T-cell (primary cell): ENCODE results near the gene CPN2. TPM values are rescaled to one million over a fixed set of nuclear protein-coding genes. Genes with fewer than 3 reads are reported as not detected.

ENCODE experiments used
- ATAC-seq, 4 experiments: fragments of 200-7000 bp in 3 of 4; fragments of 150-1000 bp in 1 of 4; cut with Tn5 transposase; replicated peaks in 1 of 4; 1 replicate in 3 of 4; 2 replicates in 1 of 4; pipeline ENCODE4 v1.10.0; 2021; ENCODE audit warnings: moderate library complexity in 3 of 4, mild to moderate bottlenecking in 2 of 4, moderate number of reproducible peaks in 1 of 4
- CTCF ChIA-PET, 2 donors: fragments of 300-600 bp; sonication (Branson Sonifier 250); formaldehyde crosslinking; loops; one replicate each; lab custom pipeline; 2022; ENCODE audit warnings: antibody characterized with exemption in 2 of 2; lab: Charles Lee
- POLR2A ChIA-PET, 2 donors: fragments of 300-600 bp; sonication (Branson Sonifier 250); formaldehyde crosslinking; loops; one replicate each; lab custom pipeline; 2022; ENCODE audit warnings: antibody characterized with exemption in 2 of 2; lab: Charles Lee
- DNase-seq, 35 experiments: peaks; one replicate each; pipeline versions ENCODE4 v3.0.0 to v3.0.0-alpha.2; 2013 to 2023
- H3K27ac ChIP-seq: one replicate; pipeline ENCODE4 v1.5.1; 2013; ENCODE audit warnings: low read length
- H3K27me3 ChIP-seq, 2 experiments: replicated peaks in 1 of 2; 1 replicate in 1 of 2; 2 replicates in 1 of 2; pipeline versions ENCODE4 v1.6.1 to v1.7.0; 2013; ENCODE audit warnings: low read length in 1 of 2, mixed read lengths in 1 of 2; ENCODE audit not compliant: control insufficient read depth in 2 of 2, insufficient read depth in 2 of 2; ENCODE audit errors: extremely low read depth in 1 of 2
- H3K36me3 ChIP-seq, 2 donors: 1 replicate in 1 of 2; 2 replicates in 1 of 2; pipeline versions ENCODE4 v1.6.1 to v1.7.0; 2013; ENCODE audit warnings: low read length in 1 of 2; ENCODE audit not compliant: control insufficient read depth in 2 of 2, insufficient read depth in 1 of 2; ENCODE audit errors: extremely low read depth in 1 of 2
- H3K4me1 ChIP-seq, 2 experiments: 1 replicate in 1 of 2; 2 replicates in 1 of 2; pipeline versions ENCODE4 v1.6.1 to v1.7.0; 2013; ENCODE audit warnings: low read length in 2 of 2, mixed read lengths in 1 of 2; ENCODE audit not compliant: insufficient read depth in 2 of 2, control insufficient read depth in 1 of 2; ENCODE audit errors: extremely low read depth in 1 of 2
- H3K4me3 ChIP-seq, 2 donors: 1 replicate in 1 of 2; 2 replicates in 1 of 2; pipeline versions ENCODE4 v1.5.1 to v1.7.0; 2013; ENCODE audit warnings: mild to moderate bottlenecking in 2 of 2, low read length in 1 of 2, moderate library complexity in 1 of 2; ENCODE audit not compliant: control insufficient read depth in 1 of 2; ENCODE audit errors: extremely low read depth in 1 of 2
- H3K9me3 ChIP-seq: 2 replicates; pipeline ENCODE4 v1.7.0; 2013
- H3K27ac Mint-ChIP-seq, 2 donors: one replicate each; pipeline ENCODE4 v1.8.0; 2020 to 2021; ENCODE audit warnings: mild to moderate bottlenecking in 2 of 2, mixed read lengths in 2 of 2
- H3K27me3 Mint-ChIP-seq, 2 donors: one replicate each; pipeline ENCODE4 v1.8.0; 2021 to 2022; ENCODE audit warnings: mixed read lengths in 2 of 2
- H3K36me3 Mint-ChIP-seq: one replicate; pipeline ENCODE4 v1.8.0; 2021; ENCODE audit warnings: mixed read lengths
- H3K4me1 Mint-ChIP-seq, 3 donors: one replicate each; pipeline ENCODE4 v1.8.0; 2020 to 2022; ENCODE audit warnings: mixed read lengths in 3 of 3, mild to moderate bottlenecking in 1 of 3
- H3K4me3 Mint-ChIP-seq, 3 donors: one replicate each; pipeline ENCODE4 v1.8.0; 2020 to 2022; ENCODE audit warnings: mild to moderate bottlenecking in 3 of 3, mixed read lengths in 3 of 3, moderate library complexity in 3 of 3
- H3K9me3 Mint-ChIP-seq, 3 donors: one replicate each; pipeline ENCODE4 v1.8.0; 2020 to 2022; ENCODE audit warnings: mixed read lengths in 3 of 3
- WGBS: methylation state at CpG from one replicate; pipeline ENCODE4 v1.1.5; 2013; ENCODE audit warnings: missing lambda C conversion rate; ENCODE audit not compliant: insufficient coverage; 5-methylcytosine and 5-hydroxymethylcytosine counted together
- total RNA-seq, 35 experiments: library from RNA in 6 of 35; stranded (reverse) in 6 of 35; fragments of 120-200 nt in 1 of 35; gene quantifications; one replicate each; pipeline versions ENCODE4 v1.2.1 to v1.2.4 and lab custom pipeline; 2013 to 2026

Gene CPN2
- total RNA-seq, 5 donors from 2014 or later (not counting 1 experiment from before 2014, with no cell fraction given), result 0.12 to 0.13 TPM; not detected in 3

DNA sequence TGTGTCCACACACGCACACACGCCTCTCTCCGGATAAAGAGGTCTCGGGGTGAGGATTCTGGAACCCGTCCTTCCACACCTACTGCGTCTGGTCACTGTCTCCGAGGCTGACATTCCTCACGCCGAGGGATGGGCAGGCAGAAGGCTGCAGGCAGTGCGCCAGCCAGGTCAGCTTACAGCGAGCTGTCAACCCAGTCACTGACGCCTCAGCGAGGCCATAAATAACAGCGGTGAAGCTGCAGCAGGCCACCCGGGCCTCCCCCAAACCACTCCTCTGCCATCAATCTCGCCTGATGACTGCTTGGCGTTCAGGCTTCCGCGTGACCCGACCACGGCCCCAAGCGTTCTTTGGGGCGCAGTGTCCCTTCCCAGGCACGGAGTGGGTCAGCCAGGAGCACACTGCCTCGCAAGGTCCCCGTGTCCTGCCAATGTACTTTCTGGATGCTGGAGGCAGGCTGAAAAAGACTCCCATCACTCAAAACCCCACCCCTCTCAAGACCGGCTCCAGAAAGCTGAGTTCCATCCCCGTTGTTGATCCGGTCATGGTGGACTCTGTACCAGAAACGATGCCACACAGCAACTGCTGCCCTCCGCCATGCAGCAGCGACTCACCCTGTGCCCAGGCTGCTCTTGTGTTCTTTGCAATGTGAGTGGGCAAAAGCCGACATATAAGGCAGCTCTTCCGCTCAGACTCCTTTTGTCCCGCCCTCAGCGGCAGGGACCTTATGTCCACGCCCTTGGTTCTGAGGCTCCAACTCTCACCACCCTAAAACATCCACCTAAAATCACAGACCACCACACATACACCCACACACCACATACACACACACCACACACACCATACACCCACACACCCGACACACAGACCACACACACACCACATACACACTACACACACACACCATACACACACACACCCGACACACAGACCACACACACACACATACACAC lies 27.1 kb downstream of the CPN2 start:
- ChIA-PET POLR2A (interaction anchor here in 1 of 2 donors (0.6 kb wide), 1 partner anchor 154 kb away, joined by 3 read pairs; no protein-coding TSS in a partner anchor), CTCF (no interaction called here)
- Mint-ChIP-seq H3K4me3 (no peak overlapping the region), H3K36me3 (no peaks in the 10 kb centered on the region), H3K27ac (no peak overlapping the region), H3K27me3 (peaks cover 0 to 2% of the 10 kb centered on the region in 2 donors), H3K9me3 (peaks cover 0 to 5% (median 5%) of the 10 kb centered on the region in 3 donors), H3K4me1 (peaks cover 7 to 9% (median 8%) of the 10 kb centered on the region in 3 donors)
- DNase-seq, result peak in 25 of 35 experiments; percentile 14 to 56 (median 32)
- ATAC-seq, result peak; percentile 83 to 91 (median 89)
- Histone ChIP-seq H3K36me3 (no peaks in the 10 kb centered on the region), H3K27ac (no peak overlapping the region), H3K4me3 (peak overlapping the region; percentile 36 to 49), H3K4me1 (peaks cover 0 to 11% of the 10 kb centered on the region in 2 experiments), H3K27me3 (peaks cover 0 to 24% of the 10 kb centered on the region in 2 experiments), H3K9me3 (no peaks in the 10 kb centered on the region)
- WGBS, result 23% methylated on average over 31 of the region's 39 CpGs

DNA sequence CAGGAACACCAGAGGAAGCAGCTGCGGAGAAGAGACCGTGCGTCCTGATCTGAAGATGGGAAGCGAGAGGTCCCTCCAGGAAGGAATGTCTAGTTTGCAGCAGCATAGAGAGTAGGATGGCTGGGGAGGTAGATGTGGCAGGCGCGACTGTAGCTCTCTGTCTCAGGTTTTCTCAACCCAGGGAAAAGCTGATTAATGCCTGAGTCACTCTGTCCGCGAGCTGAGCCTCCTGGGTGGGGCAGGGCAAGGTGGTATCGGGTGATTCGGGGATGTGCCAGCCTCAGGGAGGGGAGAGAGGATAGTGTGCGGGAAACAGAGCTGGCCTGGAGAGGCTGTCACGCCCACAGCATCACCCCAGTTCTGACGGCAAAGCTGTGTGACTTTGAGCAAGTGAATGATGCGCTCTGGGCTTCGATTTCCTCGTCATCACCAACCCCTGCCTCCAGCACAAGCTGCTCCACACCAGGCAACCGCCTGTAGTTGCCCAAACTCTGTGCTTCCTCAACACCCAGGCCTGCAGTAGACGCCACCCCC lies 28.4 kb downstream of the CPN2 start:
- Mint-ChIP-seq H3K27ac (peak overlapping the region in 1 of 2 donors; percentile 63), H3K9me3 (peaks cover 0 to 8% (median 6%) of the 10 kb centered on the region in 3 donors), H3K36me3 (no peaks in the 10 kb centered on the region), H3K4me3 (peak overlapping the region in 1 of 3 donors; percentile 44), H3K4me1 (peaks cover 7 to 9% (median 8%) of the 10 kb centered on the region in 3 donors), H3K27me3 (peaks cover 2 to 5% of the 10 kb centered on the region in 2 donors)
- POLR2A ChIA-PET, result interaction anchor here in 1 of 2 donors (0.5 kb wide), 1 partner anchor 154 kb away, joined by 3 read pairs; no protein-coding TSS in a partner anchor
- DNase-seq, result no peak
- CTCF ChIA-PET, result no interaction called here
- H3K27me3 ChIP-seq, result peaks cover 0 to 32% of the 10 kb centered on the region in 2 experiments
- no peaks in the 10 kb centered on the region for H3K9me3 ChIP-seq
- no peak for ATAC-seq
- WGBS, result 62% methylated on average over 18 of the region's 18 CpGs
- H3K36me3 ChIP-seq, result no peaks in the 10 kb centered on the region
- H3K4me1 ChIP-seq, result peaks cover 0 to 11% of the 10 kb centered on the region in 2 experiments
- H3K4me3 ChIP-seq, result no peak overlapping the region
- H3K27ac ChIP-seq, result no peak overlapping the region

DNA sequence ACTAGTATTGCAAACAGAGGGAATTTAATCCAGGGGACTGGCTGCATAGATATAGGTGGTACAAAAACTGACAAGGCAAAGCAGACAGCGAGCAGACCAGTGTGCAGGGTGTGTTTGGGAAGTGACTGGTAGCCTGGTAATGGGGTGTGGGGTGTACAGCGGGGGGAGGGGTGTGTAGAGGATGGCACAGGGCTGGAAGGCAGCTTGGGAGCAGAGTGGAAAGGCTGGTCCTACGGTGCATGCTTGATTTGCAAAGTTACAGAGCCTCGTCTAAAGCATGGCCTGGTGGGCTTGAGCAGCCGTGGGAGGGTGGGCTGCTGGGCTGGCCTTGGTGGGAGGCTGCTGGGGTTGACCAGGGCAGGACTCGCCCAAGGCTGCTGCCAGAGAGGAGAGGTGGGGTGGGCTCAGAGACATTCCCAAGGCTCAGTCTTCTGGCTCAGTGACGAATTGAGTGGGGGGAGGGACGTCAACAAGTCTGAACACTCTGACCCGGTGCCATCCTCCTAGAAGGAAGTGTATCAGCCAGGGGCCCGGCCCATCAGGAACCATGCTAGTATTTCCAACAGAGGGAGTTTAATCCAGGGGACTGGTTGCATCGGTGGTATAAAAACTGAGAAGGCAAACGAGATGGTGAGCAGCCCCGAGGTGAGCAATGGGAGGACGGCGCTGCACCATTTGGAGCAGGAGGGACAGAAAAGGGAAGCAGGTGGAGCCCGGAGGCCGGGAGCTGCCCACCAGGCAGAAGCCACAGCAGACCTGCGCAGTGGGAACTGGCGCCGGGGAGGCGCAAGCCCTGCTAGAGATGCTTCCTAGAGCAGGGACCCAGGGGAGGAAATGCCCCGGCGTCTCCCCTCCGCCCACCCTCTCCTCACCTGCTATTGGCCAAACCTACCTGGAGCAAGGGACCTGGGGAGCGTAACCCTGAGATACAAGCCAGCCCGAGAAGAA lies 29.2 kb downstream of the CPN2 start:
- Histone ChIP-seq H3K9me3 (no peaks in the 10 kb centered on the region), H3K36me3 (no peaks in the 10 kb centered on the region), H3K27ac (no peak overlapping the region), H3K4me1 (peaks cover 0 to 11% of the 10 kb centered on the region in 2 experiments), H3K27me3 (peaks cover 0 to 39% of the 10 kb centered on the region in 2 experiments), H3K4me3 (no peak overlapping the region)
- Mint-ChIP-seq H3K4me3 (peak overlapping the region in 1 of 3 donors; percentile 44), H3K27me3 (peaks cover 3 to 12% of the 10 kb centered on the region in 2 donors), H3K36me3 (no peaks in the 10 kb centered on the region), H3K9me3 (peaks cover 0 to 8% (median 6%) of the 10 kb centered on the region in 3 donors), H3K27ac (peak overlapping the region in 1 of 2 donors; percentile 63), H3K4me1 (peaks cover 7 to 9% (median 8%) of the 10 kb centered on the region in 3 donors)
- ChIA-PET POLR2A (interaction anchor here in 1 of 2 donors (0.6 kb wide), 1 partner anchor 1509 kb away, joined by 4 read pairs; no protein-coding TSS in a partner anchor), CTCF (no interaction called here)
- no peak for DNase-seq
- 86% methylated on average over 19 of the region's 26 CpGs for WGBS
- no peak for ATAC-seq

DNA sequence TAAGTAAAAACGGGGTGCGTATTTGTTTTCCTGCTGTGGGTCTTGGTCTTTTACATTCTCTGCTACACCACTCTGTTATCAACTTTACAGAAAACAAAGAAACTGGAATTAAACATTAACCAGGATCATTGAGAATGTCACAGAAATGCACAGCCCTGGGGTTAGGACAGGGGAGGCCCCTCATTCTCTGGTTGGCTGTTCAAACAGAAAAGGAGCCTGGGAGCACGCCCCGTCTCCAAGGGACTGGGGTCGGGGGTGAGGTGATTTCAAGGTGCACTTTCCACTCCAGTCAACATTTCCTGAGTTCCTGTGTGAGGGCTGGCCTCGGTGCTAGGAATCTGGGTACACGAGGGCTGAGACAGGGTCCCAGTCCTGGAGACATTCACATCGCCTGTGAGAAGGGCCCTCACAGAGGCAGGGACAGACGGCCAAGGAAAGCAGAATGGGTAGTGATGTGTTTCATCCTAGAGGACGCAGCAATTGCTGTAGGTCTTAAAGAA lies 30.3 kb downstream of the CPN2 start:
- H3K4me1 Mint-ChIP-seq, result peaks cover 10 to 19% (median 11%) of the 10 kb centered on the region in 3 donors
- peaks cover 9 to 22% of the 10 kb centered on the region in 2 donors for H3K27me3 Mint-ChIP-seq
- no peak overlapping the region for H3K27ac Mint-ChIP-seq
- H3K36me3 Mint-ChIP-seq, result no peaks in the 10 kb centered on the region
- WGBS, result 100% methylated on average over 1 of the region's 10 CpGs
- H3K4me3 ChIP-seq, result no peak overlapping the region
- no peak overlapping the region for H3K27ac ChIP-seq
- no peak for ATAC-seq
- H3K9me3 ChIP-seq, result no peaks in the 10 kb centered on the region
- peaks cover 0 to 15% of the 10 kb centered on the region in 2 experiments for H3K4me1 ChIP-seq
- CTCF ChIA-PET, result interaction anchor here in 1 of 2 donors (0.8 kb wide), 1 partner anchor 655 kb away, joined by 4 read pairs; no protein-coding TSS in a partner anchor
- H3K9me3 Mint-ChIP-seq, result peaks cover 0 to 8% (median 6%) of the 10 kb centered on the region in 3 donors
- POLR2A ChIA-PET, result no interaction called here
- H3K4me3 Mint-ChIP-seq, result no peak overlapping the region
- no peak for DNase-seq
- H3K27me3 ChIP-seq, result peaks cover 0 to 39% of the 10 kb centered on the region in 2 experiments
- H3K36me3 ChIP-seq, result no peaks in the 10 kb centered on the region

DNA sequence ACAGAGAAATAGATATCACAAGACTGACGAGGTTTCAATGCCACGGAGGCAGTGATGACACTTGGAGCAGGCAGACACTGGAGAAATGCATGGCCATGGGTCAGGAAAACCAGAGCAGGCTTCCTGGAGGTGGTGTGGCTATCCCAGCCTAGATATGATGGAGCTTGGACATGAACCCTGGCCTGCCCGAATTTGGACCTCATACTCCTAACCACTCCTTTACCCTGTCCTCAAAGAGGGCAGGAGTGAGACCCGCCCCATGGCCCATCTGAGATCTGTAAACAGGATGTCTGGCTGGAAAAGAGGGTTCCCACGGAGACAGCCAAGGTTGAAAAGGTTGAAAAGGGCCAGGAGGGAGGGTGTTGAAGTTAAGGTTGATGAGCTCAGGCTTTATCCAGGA lies 31.0 kb downstream of the CPN2 start:
- no peaks in the 10 kb centered on the region for H3K9me3 ChIP-seq
- no peaks in the 10 kb centered on the region for H3K36me3 ChIP-seq
- peaks cover 9 to 23% of the 10 kb centered on the region in 2 donors for H3K27me3 Mint-ChIP-seq
- CTCF ChIA-PET, result interaction anchor here in 1 of 2 donors (0.6 to 0.8 kb wide), 2 partner anchors 87 to 654 kb away, joined by 3 to 4 read pairs; no protein-coding TSS in a partner anchor
- H3K27me3 ChIP-seq, result peaks cover 0 to 44% of the 10 kb centered on the region in 2 experiments
- WGBS, result 84% methylated on average over 3 of the region's 5 CpGs
- no peak overlapping the region for H3K4me3 ChIP-seq
- peaks cover 14 to 22% (median 15%) of the 10 kb centered on the region in 3 donors for H3K4me1 Mint-ChIP-seq
- POLR2A ChIA-PET, result no interaction called here
- H3K4me3 Mint-ChIP-seq, result no peak overlapping the region
- no peak overlapping the region for H3K27ac ChIP-seq
- ATAC-seq (no peak), DNase-seq (no peak)
- no peaks in the 10 kb centered on the region for H3K36me3 Mint-ChIP-seq
- H3K9me3 Mint-ChIP-seq, result peaks cover 0 to 8% (median 6%) of the 10 kb centered on the region in 3 donors
- no peak overlapping the region for H3K27ac Mint-ChIP-seq
- H3K4me1 ChIP-seq, result peaks cover 2 to 21% of the 10 kb centered on the region in 2 experiments
